ENCODE results near the gene SMDT1.

Gene SMDT1

GRCh38 chr22:42080287-42080686, 787 bp downstream of the SMDT1 start:
- H3K4me3 ChIP-seq (ENCODE audit: low read depth, low read length), result peak overlapping the region; percentile 89
- H3K36me3 ChIP-seq, result peaks cover 36% of the 10 kb centered on the region
- no peak for TF ChIP-seq CTCF (IDR thresholded peaks at IDR 0.05; ENCODE audit: low read depth, low read length)
- H3K4me1 ChIP-seq, result peaks cover 6% of the 10 kb centered on the region
- DNase-seq, result peak; percentile 41
- no peaks in the 10 kb centered on the region for H3K27me3 ChIP-seq
- no peaks in the 10 kb centered on the region for H3K9me3 ChIP-seq

GRCh38 chr22:42083119-42083518, 3.6 kb downstream of the SMDT1 start:
- no peaks in the 10 kb centered on the region for H3K27me3 ChIP-seq
- TF ChIP-seq CTCF (IDR thresholded peaks at IDR 0.05; ENCODE audit: low read depth, low read length), result no peak
- no peaks in the 10 kb centered on the region for H3K9me3 ChIP-seq
- peaks cover 6% of the 10 kb centered on the region for H3K4me1 ChIP-seq
- peaks cover 57% of the 10 kb centered on the region for H3K36me3 ChIP-seq
- H3K4me3 ChIP-seq (ENCODE audit: low read depth, low read length), result no peak overlapping the region
- DNase-seq, result no peak

DNA sequence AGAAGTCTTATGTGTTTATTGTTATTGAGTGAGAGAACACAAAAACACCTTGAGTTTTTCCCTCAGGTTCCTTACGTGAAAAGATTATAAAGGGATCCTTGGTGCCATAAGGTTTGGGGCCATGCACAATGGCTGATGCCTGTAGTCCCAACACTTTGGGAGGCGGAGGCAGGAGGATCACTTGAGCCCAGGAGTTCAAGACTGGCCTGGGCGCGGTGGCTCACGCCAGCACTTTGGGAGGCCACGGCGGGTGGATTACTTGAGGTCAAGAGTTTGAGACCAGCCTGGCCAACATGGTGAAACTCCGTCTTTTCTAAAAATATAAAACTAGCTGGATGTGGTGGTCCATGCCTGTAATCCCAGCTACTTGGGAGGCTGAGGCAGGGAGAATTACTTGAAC, 5.4 kb downstream of the SMDT1 start:
- no peak for TF ChIP-seq CTCF (IDR thresholded peaks at IDR 0.05; ENCODE audit: low read depth, low read length)
- Histone ChIP-seq H3K4me1 (no peaks in the 10 kb centered on the region), H3K27me3 (no peaks in the 10 kb centered on the region), H3K9me3 (no peaks in the 10 kb centered on the region), H3K4me3 (ENCODE audit: low read depth, low read length) (no peak overlapping the region), H3K36me3 (peaks cover 68% of the 10 kb centered on the region)
- DNase-seq, result no peak

GRCh38 chr22:42086051-42086450, 6.6 kb downstream of the SMDT1 start:
- peaks cover 72% of the 10 kb centered on the region for H3K36me3 ChIP-seq
- no peak for TF ChIP-seq CTCF (IDR thresholded peaks at IDR 0.05; ENCODE audit: low read depth, low read length)

DNA sequence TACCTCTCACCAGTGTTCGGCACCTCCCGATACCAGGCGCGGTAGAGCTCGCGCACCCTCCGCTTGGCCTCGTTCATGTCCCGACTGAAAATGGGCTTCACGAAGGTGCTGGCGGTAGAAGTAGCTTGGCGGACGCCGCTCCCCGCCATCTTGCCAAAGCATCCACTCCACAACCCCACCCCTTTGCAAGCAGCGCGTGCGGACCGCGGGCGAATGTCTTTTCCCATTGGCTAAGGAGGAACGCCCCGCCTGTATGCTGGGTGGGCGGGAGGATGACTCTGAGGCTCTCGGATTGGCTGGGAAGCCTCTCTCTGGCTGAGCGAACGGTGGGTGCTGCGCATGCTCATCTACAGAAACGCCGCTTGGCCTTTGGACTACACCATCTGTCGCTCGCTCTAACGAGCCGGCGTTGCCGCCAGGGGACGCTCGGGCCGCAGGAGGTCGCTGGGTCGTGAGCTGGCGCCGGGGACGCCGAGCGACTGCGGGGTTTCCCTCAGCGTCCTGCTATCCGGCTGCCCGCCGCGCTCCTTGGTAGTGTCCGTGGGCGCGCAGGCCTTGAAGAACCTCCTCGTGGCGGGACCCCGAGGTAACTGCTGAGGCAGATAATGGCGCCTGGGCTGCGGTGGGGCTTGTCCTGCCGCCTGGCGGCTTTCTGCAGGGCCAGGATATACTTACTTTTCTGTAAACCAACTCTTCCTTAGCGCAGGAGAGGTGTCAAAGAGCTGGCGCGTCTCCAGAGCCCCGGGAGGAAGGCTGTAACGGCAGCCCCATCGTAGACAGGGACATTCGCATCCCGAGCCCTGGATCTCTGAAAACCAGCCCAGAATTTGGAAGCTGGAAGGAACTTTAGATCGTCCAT, 11.3 kb downstream of the SMDT1 start, which contains the start of gene NDUFA6:
Gene NDUFA6, minus strand, starts transcription at position 177 of the 859 bp plus-strand sequence. Its CDS starts 28 bp downstream, at position 149.
- peak; percentile 91 for TF ChIP-seq CTCF (IDR thresholded peaks at IDR 0.05; ENCODE audit: low read depth, low read length)
- H3K27me3 ChIP-seq, result no peaks in the 10 kb centered on the region
- H3K36me3 ChIP-seq, result peaks cover 31% of the 10 kb centered on the region
- H3K4me3 ChIP-seq (ENCODE audit: low read depth, low read length), result peak within 1 kb of the TSS; percentile 94
- no peaks in the 10 kb centered on the region for H3K4me1 ChIP-seq
- H3K9me3 ChIP-seq, result no peaks in the 10 kb centered on the region
- peak; percentile 99 for DNase-seq

More at GRCh38 chr22:42086051-42086450, 6.6 kb downstream of the SMDT1 start:
- no peaks in the 10 kb centered on the region for H3K4me1 ChIP-seq
- H3K9me3 ChIP-seq, result no peaks in the 10 kb centered on the region
- H3K27me3 ChIP-seq, result no peaks in the 10 kb centered on the region
- no peak for DNase-seq
- H3K4me3 ChIP-seq (ENCODE audit: low read depth, low read length), result no peak overlapping the region

DNA sequence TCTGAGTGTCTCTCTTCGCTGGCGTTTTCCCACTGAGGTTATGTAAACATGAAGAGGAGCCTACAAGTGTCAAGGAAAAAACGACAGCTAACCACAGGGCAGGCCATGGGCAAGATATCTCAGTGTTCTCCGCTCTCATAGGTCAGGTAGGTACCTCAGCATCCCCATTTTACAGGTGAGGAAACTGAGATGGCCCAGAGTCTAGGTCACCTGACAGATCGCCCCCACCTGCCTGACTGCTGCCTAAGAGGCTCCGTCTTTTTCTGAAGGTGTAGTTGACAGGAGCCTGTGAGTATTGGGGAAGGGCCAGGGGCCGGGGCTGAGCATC, 11.9 kb downstream of the SMDT1 start:
- Histone ChIP-seq H3K27me3 (no peaks in the 10 kb centered on the region), H3K36me3 (peaks cover 25% of the 10 kb centered on the region), H3K4me1 (no peaks in the 10 kb centered on the region), H3K4me3 (ENCODE audit: low read depth, low read length) (peak overlapping the region; percentile 71), H3K9me3 (no peaks in the 10 kb centered on the region)
- DNase-seq, result no peak
- no peak for TF ChIP-seq CTCF (IDR thresholded peaks at IDR 0.05; ENCODE audit: low read depth, low read length)
